GM23338 (cell line): ENCODE data around the gene TMEM178A. TPM values are rescaled to one million over a fixed set of nuclear protein-coding genes. Genes with fewer than 3 reads are reported as not detected.

Source experiments
- ATAC-seq: fragments of 200-7000 bp; cut with Tn5 transposase; 3 replicates; pipeline ENCODE4 v1.9.1; 2020
- DNase-seq: peaks from one replicate; pipeline ENCODE4 v3.0.0-alpha.2; 2015; ENCODE audit warnings: low spot score
- H2AFZ ChIP-seq: fragments of 200-600 bp; sonication (generic); 2 replicates; pipeline ENCODE4 v1.8.0; 2016; ENCODE audit warnings: antibody characterized with exemption, mild to moderate bottlenecking, moderate library complexity
- H3F3A ChIP-seq: fragments of 200-600 bp; sonication (generic); replicated peaks from 2 replicates; pipeline ENCODE4 v1.8.0; 2017; ENCODE audit warnings: antibody characterized with exemption, mixed run types, low read depth
- H3K27ac ChIP-seq: fragments of 200-600 bp; sonication (generic); 2 replicates; pipeline ENCODE4 v1.6.1; 2016; ENCODE audit warnings: low read depth
- H3K27me3 ChIP-seq: fragments of 200-600 bp; sonication (generic); 2 replicates; pipeline ENCODE4 v1.8.0; 2016; ENCODE audit warnings: mild to moderate bottlenecking, mixed run types, moderate library complexity; ENCODE audit not compliant: insufficient read depth
- H3K36me3 ChIP-seq: fragments of 200-600 bp; sonication (generic); 2 replicates; pipeline ENCODE4 v1.8.0; 2016; ENCODE audit warnings: mild to moderate bottlenecking; ENCODE audit not compliant: insufficient read depth
- H3K4me1 ChIP-seq: fragments of 200-600 bp; sonication (generic); 2 replicates; pipeline ENCODE4 v1.8.0; 2016; ENCODE audit warnings: mild to moderate bottlenecking, moderate library complexity; ENCODE audit not compliant: insufficient read depth
- H3K4me2 ChIP-seq: fragments of 200-600 bp; sonication (generic); 2 replicates; pipeline ENCODE4 v1.7.1; 2017; ENCODE audit warnings: mixed run types
- H3K4me3 ChIP-seq: fragments of 200-600 bp; sonication (generic); 2 replicates; pipeline ENCODE4 v1.6.1; 2016; ENCODE audit warnings: mixed run types
- H3K79me2 ChIP-seq: fragments of 200-600 bp; sonication (generic); replicated peaks from 2 replicates; pipeline ENCODE4 v1.8.0; 2017; ENCODE audit warnings: mild to moderate bottlenecking; ENCODE audit not compliant: insufficient read depth
- H3K9me2 ChIP-seq: fragments of 200-600 bp; sonication (generic); 2 replicates; pipeline ENCODE4 v1.8.0; 2017; ENCODE audit not compliant: insufficient read depth
- H4K20me1 ChIP-seq: fragments of 200-600 bp; sonication (generic); replicated peaks from 2 replicates; pipeline ENCODE4 v1.8.0; 2017; ENCODE audit warnings: mild to moderate bottlenecking; ENCODE audit not compliant: insufficient read depth
- H3K27ac Mint-ChIP-seq: 2 replicates; pipeline ENCODE4 v1.8.0; 2020; ENCODE audit warnings: inconsistent platforms, mild to moderate bottlenecking, moderate library complexity, mixed read lengths
- H3K27me3 Mint-ChIP-seq: 3 replicates; pipeline ENCODE4 v1.8.0; 2022; ENCODE audit warnings: low read depth, mild to moderate bottlenecking, moderate library complexity, mixed read lengths, inconsistent platforms; ENCODE audit not compliant: insufficient read depth, poor library complexity
- H3K36me3 Mint-ChIP-seq: 3 replicates; pipeline ENCODE4 v1.8.0; 2021; ENCODE audit warnings: low read depth, mild to moderate bottlenecking, inconsistent platforms, moderate library complexity, mixed read lengths
- H3K4me1 Mint-ChIP-seq: 3 replicates; pipeline ENCODE4 v1.8.0; 2020; ENCODE audit warnings: mild to moderate bottlenecking, inconsistent platforms, mixed read lengths
- H3K4me3 Mint-ChIP-seq: 3 replicates; pipeline ENCODE4 v1.8.0; 2021; ENCODE audit warnings: moderate library complexity, mild to moderate bottlenecking, inconsistent platforms, mixed read lengths
- H3K9me3 Mint-ChIP-seq: 3 replicates; pipeline ENCODE4 v1.8.0; 2020; ENCODE audit warnings: moderate library complexity, mild to moderate bottlenecking, inconsistent platforms, mixed read lengths
- CREB1 ChIP-seq: fragments of 250-450 bp; sonication (Bioruptor Pico); IDR thresholded peaks from 2 replicates; pipeline ENCODE4 v1.5.0; 2020; ENCODE audit warnings: low read depth, mild to moderate bottlenecking, moderate library complexity
- EZH2 ChIP-seq: fragments of 200-600 bp; sonication (generic); IDR thresholded peaks from one replicate; pipeline ENCODE4 v1.8.0; 2017; ENCODE audit warnings: antibody characterized with exemption, mild to moderate bottlenecking, low read depth; ENCODE audit not compliant: unreplicated experiment
- EZH2phosphoT487 ChIP-seq: fragments of 200-600 bp; sonication (generic); IDR thresholded peaks from one replicate; pipeline ENCODE4 v1.8.1; 2018; ENCODE audit warnings: antibody characterized with exemption; ENCODE audit not compliant: unreplicated experiment
- JUNB ChIP-seq: IDR thresholded peaks from one replicate; pipeline ENCODE4 v1.6.1; 2016; ENCODE audit warnings: antibody characterized with exemption; ENCODE audit not compliant: unreplicated experiment
- POLR2AphosphoS5 ChIP-seq: IDR thresholded peaks from 2 replicates; pipeline ENCODE4 v1.6.1; 2016; ENCODE audit warnings: antibody characterized with exemption, low read depth
- STAT1 ChIP-seq: IDR thresholded peaks from one replicate; pipeline ENCODE4 v1.6.1; 2016; ENCODE audit warnings: antibody characterized with exemption; ENCODE audit not compliant: unreplicated experiment
- ZNF114 ChIP-seq: fragments of 250-450 bp; sonication (Bioruptor Pico); IDR thresholded peaks from 2 replicates; pipeline ENCODE4 v1.5.0; 2020; ENCODE audit warnings: mild to moderate bottlenecking, moderate library complexity
- polyA plus RNA-seq: library from polyadenylated mRNA; unstranded; fragments of >200 nt; fragmentation: Nextera tagmentation; extraction: Ambion mirVana; gene quantifications from 2 replicates; pipeline ENCODE4 v1.2.1, GENCODE V29; 2016
- total RNA-seq: library from RNA; depleted of rRNA; stranded (reverse); fragments of >200 nt; shearing (Covaris generic); gene quantifications from 2 replicates; pipeline ENCODE4 v1.2.3, GENCODE V29; 2014
- TF ChIP-seq, protein P1 (sequence below), 2 experiments: fragments of 200-600 bp in 1 of 2; sonication (generic) in 1 of 2; conservative IDR thresholded peaks; 2 replicates each; pipeline versions ENCODE4 v1.5.1 to v1.6.1; 2016 to 2017; ENCODE audit warnings: antibody characterized with exemption in 2 of 2, low read depth in 2 of 2, mild to moderate bottlenecking in 2 of 2, moderate library complexity in 1 of 2
- TF ChIP-seq, protein P2 (sequence below): IDR thresholded peaks from one replicate; pipeline ENCODE4 v1.6.1; 2018; ENCODE audit warnings: antibody characterized with exemption; ENCODE audit not compliant: unreplicated experiment
- TF ChIP-seq, protein P3 (sequence below): fragments of 250-450 bp; sonication (Bioruptor Pico); IDR thresholded peaks from 2 replicates; pipeline ENCODE4 v1.5.0; 2020; ENCODE audit warnings: mild to moderate bottlenecking, moderate library complexity

The TMEM178A gene
- total and polyA plus RNA-seq, 2 experiments from 2014 or later = 10.3 to 12.3 TPM

DNA sequence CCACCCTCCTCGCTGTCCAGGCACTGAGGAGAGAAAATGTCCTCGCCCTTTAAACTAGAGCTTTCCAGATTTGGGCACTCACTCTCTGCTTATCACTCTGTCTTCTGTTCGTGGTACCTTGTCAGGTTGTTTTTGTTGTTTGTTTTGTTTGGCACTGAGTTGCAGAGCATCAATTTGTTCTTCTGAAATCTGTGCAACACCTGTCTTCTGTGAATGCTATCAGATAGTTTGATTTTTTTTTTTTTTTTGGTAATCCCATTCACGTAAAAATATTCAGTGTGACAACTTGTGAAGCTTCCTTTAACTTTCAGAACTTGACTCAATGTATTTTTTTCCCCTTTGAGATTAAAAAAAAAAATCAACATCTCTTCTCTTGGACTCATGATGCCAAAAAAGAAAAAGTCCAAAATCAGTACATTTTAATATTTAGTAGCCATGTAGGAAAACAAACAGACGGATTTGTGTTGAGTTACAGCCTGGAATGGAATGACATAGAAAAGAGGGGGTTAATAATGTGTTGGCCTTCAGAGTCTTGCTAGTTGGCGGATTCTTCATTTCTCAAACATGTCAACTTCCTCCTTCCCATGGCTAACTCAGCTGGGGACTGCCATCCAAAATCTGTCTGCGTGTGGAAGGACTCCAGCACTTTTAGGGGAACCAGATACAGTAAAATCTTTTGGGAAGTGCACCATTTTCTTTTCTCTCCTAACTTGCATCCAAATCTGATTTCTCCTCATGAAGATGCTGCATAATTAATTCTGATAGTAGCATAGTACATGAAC lies 1.6 kb downstream of the TMEM178A start:
- DNase-seq (no peak), ATAC-seq (no peak)
- H4K20me1 ChIP-seq = no peaks in the 10 kb centered on the region
- no peaks in the 10 kb centered on the region; the same call in 1 of the 3 replicates for H3K9me3 Mint-ChIP-seq
- peaks cover 33% of the 10 kb centered on the region for H3K27me3 Mint-ChIP-seq
- peaks cover 21% of the 10 kb centered on the region for H3K4me1 ChIP-seq
- H3K36me3 Mint-ChIP-seq = peaks cover 2% of the 10 kb centered on the region; the same call in 1 of the 3 replicates
- H3K27ac Mint-ChIP-seq = no peak overlapping the region
- no peaks in the 10 kb centered on the region for H3K36me3 ChIP-seq
- H3K4me1 Mint-ChIP-seq = peaks cover 27% of the 10 kb centered on the region
- TF ChIP-seq POLR2AphosphoS5 (no peak), ZNF114 (no peak), EZH2 (no peak), CREB1 (CRISPR knock-in tag) (no peak), JUNB (no peak)
- TF ChIP-seq, protein P1, sequence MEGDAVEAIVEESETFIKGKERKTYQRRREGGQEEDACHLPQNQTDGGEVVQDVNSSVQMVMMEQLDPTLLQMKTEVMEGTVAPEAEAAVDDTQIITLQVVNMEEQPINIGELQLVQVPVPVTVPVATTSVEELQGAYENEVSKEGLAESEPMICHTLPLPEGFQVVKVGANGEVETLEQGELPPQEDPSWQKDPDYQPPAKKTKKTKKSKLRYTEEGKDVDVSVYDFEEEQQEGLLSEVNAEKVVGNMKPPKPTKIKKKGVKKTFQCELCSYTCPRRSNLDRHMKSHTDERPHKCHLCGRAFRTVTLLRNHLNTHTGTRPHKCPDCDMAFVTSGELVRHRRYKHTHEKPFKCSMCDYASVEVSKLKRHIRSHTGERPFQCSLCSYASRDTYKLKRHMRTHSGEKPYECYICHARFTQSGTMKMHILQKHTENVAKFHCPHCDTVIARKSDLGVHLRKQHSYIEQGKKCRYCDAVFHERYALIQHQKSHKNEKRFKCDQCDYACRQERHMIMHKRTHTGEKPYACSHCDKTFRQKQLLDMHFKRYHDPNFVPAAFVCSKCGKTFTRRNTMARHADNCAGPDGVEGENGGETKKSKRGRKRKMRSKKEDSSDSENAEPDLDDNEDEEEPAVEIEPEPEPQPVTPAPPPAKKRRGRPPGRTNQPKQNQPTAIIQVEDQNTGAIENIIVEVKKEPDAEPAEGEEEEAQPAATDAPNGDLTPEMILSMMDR (conservative IDR thresholded peaks at IDR 0.05; ENCODE audit: low read depth in 2 of 2) = no peak
- peaks cover 29% of the 10 kb centered on the region for H3K79me2 ChIP-seq
- H3K4me3 Mint-ChIP-seq = peak overlapping the region; percentile 90
- no peaks in the 10 kb centered on the region; the same call in 1 of the 2 replicates for H3F3A ChIP-seq
- H3K27ac ChIP-seq = no peak overlapping the region
- peak overlapping the region; percentile 100 for H3K4me2 ChIP-seq
- H3K9me2 ChIP-seq = no peaks in the 10 kb centered on the region
- peak overlapping the region; percentile 94 for H2AFZ ChIP-seq
- peak overlapping the region; percentile 86 for H3K4me3 ChIP-seq
- peaks cover 43% of the 10 kb centered on the region for H3K27me3 ChIP-seq

DNA sequence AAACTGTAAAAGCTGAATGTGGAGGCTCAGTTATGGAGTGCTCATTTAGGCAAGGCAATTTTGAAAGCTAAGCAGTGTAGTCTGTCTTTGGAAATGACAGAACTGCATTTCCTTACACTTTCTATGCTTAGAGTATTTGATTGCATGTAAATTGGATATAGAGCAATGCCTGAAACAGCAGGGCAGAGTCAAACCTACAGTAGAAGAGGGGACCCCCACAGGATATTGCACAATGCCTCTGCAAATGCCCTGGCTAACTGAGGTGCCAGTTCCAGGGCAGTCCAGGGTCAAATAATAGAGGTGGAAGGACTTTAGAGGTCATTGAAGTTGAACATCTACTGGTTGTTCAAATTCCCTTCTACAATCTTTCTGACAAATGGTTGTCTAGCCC lies 2.2 kb downstream of the TMEM178A start:
- peak overlapping the region; percentile 90 for H3K4me3 Mint-ChIP-seq
- H3F3A ChIP-seq = no peaks in the 10 kb centered on the region; the same call in 1 of the 2 replicates
- no peaks in the 10 kb centered on the region for H4K20me1 ChIP-seq
- H3K79me2 ChIP-seq = peaks cover 29% of the 10 kb centered on the region
- ATAC-seq (no peak), DNase-seq (no peak)
- peak overlapping the region; percentile 100 for H3K4me2 ChIP-seq
- H3K4me1 ChIP-seq = peaks cover 24% of the 10 kb centered on the region
- H3K27me3 Mint-ChIP-seq = peaks cover 35% of the 10 kb centered on the region
- peaks cover 43% of the 10 kb centered on the region for H3K27me3 ChIP-seq
- peak overlapping the region; percentile 86; the same call in 1 of the 2 replicates for H3K4me3 ChIP-seq
- H2AFZ ChIP-seq = no peak overlapping the region
- H3K4me1 Mint-ChIP-seq = peaks cover 26% of the 10 kb centered on the region
- no peak overlapping the region for H3K27ac Mint-ChIP-seq
- H3K36me3 ChIP-seq = no peaks in the 10 kb centered on the region
- H3K9me2 ChIP-seq = no peaks in the 10 kb centered on the region
- no peaks in the 10 kb centered on the region; the same call in 1 of the 3 replicates for H3K9me3 Mint-ChIP-seq
- peaks cover 2% of the 10 kb centered on the region; the same call in 1 of the 3 replicates for H3K36me3 Mint-ChIP-seq
- H3K27ac ChIP-seq = no peak overlapping the region
- TF ChIP-seq EZH2phosphoT487 (no peak), STAT1 (no peak)
- TF ChIP-seq, protein P2, sequence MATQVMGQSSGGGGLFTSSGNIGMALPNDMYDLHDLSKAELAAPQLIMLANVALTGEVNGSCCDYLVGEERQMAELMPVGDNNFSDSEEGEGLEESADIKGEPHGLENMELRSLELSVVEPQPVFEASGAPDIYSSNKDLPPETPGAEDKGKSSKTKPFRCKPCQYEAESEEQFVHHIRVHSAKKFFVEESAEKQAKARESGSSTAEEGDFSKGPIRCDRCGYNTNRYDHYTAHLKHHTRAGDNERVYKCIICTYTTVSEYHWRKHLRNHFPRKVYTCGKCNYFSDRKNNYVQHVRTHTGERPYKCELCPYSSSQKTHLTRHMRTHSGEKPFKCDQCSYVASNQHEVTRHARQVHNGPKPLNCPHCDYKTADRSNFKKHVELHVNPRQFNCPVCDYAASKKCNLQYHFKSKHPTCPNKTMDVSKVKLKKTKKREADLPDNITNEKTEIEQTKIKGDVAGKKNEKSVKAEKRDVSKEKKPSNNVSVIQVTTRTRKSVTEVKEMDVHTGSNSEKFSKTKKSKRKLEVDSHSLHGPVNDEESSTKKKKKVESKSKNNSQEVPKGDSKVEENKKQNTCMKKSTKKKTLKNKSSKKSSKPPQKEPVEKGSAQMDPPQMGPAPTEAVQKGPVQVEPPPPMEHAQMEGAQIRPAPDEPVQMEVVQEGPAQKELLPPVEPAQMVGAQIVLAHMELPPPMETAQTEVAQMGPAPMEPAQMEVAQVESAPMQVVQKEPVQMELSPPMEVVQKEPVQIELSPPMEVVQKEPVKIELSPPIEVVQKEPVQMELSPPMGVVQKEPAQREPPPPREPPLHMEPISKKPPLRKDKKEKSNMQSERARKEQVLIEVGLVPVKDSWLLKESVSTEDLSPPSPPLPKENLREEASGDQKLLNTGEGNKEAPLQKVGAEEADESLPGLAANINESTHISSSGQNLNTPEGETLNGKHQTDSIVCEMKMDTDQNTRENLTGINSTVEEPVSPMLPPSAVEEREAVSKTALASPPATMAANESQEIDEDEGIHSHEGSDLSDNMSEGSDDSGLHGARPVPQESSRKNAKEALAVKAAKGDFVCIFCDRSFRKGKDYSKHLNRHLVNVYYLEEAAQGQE = no peak
- TF ChIP-seq, protein P3, sequence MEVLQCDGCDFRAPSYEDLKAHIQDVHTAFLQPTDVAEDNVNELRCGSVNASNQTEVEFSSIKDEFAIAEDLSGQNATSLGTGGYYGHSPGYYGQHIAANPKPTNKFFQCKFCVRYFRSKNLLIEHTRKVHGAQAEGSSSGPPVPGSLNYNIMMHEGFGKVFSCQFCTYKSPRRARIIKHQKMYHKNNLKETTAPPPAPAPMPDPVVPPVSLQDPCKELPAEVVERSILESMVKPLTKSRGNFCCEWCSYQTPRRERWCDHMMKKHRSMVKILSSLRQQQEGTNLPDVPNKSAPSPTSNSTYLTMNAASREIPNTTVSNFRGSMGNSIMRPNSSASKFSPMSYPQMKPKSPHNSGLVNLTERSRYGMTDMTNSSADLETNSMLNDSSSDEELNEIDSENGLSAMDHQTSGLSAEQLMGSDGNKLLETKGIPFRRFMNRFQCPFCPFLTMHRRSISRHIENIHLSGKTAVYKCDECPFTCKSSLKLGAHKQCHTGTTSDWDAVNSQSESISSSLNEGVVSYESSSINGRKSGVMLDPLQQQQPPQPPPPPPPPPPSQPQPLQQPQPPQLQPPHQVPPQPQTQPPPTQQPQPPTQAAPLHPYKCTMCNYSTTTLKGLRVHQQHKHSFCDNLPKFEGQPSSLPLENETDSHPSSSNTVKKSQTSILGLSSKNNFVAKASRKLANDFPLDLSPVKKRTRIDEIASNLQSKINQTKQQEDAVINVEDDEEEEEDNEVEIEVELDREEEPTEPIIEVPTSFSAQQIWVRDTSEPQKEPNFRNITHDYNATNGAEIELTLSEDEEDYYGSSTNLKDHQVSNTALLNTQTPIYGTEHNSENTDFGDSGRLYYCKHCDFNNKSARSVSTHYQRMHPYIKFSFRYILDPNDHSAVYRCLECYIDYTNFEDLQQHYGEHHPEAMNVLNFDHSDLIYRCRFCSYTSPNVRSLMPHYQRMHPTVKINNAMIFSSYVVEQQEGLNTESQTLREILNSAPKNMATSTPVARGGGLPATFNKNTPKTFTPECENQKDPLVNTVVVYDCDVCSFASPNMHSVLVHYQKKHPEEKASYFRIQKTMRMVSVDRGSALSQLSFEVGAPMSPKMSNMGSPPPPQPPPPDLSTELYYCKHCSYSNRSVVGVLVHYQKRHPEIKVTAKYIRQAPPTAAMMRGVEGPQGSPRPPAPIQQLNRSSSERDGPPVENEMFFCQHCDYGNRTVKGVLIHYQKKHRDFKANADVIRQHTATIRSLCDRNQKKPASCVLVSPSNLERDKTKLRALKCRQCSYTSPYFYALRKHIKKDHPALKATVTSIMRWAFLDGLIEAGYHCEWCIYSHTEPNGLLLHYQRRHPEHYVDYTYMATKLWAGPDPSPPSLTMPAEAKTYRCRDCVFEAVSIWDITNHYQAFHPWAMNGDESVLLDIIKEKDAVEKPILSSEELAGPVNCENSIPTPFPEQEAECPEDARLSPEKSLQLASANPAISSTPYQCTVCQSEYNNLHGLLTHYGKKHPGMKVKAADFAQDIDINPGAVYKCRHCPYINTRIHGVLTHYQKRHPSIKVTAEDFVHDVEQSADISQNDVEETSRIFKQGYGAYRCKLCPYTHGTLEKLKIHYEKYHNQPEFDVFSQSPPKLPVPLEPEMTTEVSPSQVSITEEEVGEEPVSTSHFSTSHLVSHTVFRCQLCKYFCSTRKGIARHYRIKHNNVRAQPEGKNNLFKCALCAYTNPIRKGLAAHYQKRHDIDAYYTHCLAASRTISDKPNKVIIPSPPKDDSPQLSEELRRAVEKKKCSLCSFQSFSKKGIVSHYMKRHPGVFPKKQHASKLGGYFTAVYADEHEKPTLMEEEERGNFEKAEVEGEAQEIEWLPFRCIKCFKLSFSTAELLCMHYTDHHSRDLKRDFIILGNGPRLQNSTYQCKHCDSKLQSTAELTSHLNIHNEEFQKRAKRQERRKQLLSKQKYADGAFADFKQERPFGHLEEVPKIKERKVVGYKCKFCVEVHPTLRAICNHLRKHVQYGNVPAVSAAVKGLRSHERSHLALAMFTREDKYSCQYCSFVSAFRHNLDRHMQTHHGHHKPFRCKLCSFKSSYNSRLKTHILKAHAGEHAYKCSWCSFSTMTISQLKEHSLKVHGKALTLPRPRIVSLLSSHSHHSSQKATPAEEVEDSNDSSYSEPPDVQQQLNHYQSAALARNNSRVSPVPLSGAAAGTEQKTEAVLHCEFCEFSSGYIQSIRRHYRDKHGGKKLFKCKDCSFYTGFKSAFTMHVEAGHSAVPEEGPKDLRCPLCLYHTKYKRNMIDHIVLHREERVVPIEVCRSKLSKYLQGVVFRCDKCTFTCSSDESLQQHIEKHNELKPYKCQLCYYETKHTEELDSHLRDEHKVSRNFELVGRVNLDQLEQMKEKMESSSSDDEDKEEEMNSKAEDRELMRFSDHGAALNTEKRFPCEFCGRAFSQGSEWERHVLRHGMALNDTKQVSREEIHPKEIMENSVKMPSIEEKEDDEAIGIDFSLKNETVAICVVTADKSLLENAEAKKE = no peak
